Measurements from ENCODE around the gene ANKLE2.
"Not testable (repeated sequence)": the region's sequence is repeated elsewhere in the genome, so short reads cannot be mapped to it uniquely, and the experiment has no call there.

ANKLE2 gene

GRCh38 chr12:132776816-132777568 is 15.4 kb upstream of the ANKLE2 start:
- peak; percentile 1 for DNase-seq (ENCODE audit: low spot score)

GRCh38 chr12:132776230-132776625 is 14.6 kb upstream of the ANKLE2 start:
- DNase-seq (ENCODE audit: low spot score), result not testable (repeated sequence)

DNA sequence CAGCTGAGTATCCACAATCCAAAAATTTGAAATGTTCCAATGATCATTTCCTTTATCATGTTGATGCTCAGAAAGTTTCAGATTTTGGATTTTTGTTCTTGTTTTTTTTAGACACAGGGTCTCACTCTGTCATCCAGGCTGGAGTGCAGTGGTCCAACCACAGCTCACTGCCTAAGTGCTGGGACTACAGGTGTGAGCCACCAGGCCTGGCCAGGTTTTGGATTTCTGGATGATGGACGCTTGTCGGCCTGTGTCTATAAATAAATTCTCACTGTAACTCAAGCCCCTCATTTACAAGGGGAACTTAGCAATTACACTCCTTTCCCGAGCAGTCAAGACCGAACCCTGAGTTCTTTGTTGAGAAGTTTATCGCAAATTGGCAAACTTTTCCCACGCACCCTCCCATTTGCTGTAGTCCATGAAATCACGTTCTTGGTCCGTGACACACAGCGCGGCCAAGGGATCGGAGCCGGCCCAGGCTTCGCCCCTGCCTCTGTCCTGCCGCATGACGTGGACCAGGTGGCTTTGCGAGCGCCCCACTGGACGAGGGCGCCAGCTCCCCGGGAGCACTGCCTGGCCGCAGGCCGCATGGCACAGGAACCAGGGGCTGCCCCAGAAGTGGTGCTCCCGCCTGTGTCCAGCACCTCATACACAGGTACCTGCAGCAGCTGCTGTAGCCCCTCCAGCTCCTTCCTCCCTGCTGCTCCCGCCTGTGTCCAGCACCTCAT is 14.0 kb upstream of the ANKLE2 start:
- peak; percentile 10 for DNase-seq (ENCODE audit: low spot score)

DNA sequence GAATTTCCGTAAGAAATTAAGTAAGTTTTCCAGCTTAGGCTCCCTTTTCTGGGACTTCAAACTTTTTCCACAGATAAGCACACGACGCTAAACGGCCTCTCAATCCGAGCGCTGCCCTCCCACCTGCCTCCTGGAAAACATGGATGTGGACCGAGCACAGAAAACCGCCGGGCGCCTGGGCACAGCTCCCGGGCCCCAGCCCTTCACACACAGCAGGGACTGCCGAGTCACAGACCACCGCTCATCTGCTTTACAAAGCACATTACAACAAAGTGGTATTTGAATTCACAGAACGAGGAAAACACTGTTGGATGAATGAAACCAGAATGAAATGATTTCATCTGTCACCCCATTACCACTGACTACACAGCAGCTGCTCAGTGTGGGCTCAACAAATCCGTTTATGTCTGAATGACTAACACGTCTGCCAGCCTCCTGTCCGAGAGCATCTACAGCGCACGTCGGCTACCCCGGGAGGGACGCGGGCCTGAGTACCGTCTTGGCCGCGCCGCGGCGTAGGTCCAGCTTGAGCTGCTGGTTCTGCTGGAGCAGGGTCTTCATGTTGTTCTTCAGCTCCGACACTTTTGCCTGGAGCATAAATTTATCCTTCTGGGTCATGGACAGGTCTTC is 13.1 kb upstream of the ANKLE2 start:
- peak; percentile 10 for DNase-seq (ENCODE audit: low spot score)

- DNase-seq (ENCODE audit: low spot score), result no peak
These were observed 12.5 kb upstream of the ANKLE2 start for GRCh38 chr12:132774159-132774558.

- no peak for DNase-seq (ENCODE audit: low spot score)
These were observed 11.7 kb upstream of the ANKLE2 start for GRCh38 chr12:132773077-132773955.

GRCh38 chr12:132772606-132773005 is 11.0 kb upstream of the ANKLE2 start:
- no peak for DNase-seq (ENCODE audit: low spot score)

GRCh38 chr12:132771126-132771838 is 9.7 kb upstream of the ANKLE2 start:
- no peak for DNase-seq (ENCODE audit: low spot score)

- DNase-seq (ENCODE audit: low spot score), result no peak
These were observed 4.9 kb upstream of the ANKLE2 start for GRCh38 chr12:132766380-132767085.

- no peak for DNase-seq (ENCODE audit: low spot score)
These were observed 3.7 kb upstream of the ANKLE2 start for GRCh38 chr12:132765361-132765760.

- no peak for DNase-seq (ENCODE audit: low spot score)
These were observed 2.6 kb upstream of the ANKLE2 start for GRCh38 chr12:132764231-132764630.

DNA sequence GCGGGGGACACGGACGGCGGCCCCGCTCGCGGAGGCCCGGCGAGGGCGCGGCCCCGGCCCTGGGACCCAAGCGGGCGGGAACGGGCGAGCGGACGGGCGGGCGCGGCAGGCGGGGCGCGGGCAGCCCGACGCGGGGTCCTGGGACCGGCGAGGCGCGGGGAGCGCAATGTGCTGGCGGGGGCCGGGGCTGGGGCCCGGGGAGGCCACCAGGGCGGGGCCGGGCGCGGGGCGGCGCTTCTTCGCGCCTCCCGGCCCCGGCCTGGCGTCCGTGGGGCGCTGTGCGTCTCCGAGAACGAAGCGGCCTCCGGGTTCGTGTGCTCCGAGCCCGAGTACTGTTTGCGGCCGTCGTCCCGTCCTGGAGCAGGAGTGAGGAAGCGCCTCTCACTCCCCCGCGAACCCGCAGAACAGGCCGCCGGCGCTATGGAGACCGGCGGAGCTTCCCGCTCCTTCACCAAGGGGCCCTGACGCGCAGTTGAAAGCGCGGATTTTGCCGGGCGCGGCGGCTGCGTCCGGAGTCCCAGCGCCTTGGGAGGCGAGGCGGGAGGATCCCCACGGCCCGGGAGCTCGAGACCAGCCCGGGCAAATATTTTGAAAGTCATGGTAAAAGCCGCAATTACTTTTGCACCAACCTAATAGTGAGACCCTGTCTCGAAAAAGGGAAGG is 420 bp upstream of the ANKLE2 start:
- peak; percentile 98 for DNase-seq (ENCODE audit: low spot score)

DNA sequence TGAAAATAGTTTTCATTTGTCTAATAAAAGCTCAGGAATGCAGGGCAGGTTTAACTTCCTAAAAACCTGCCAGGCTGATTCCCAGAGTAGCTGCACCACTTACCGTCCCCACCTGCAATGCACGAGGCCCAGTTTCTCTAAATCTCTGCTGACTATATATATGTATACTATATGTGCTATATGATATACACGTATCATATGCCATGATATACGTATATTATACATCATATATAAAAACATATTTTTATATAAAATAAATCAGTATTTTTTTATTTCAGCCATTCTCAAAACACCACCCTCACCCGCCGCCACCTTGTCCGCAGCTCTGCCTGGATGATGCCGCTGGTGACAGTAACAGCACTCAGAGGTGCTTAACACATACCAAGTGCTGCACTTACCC is 2.3 kb downstream of the ANKLE2 start:
- no peak for DNase-seq (ENCODE audit: low spot score)

- DNase-seq (ENCODE audit: low spot score), result not testable (repeated sequence)
These were observed 2.8 kb downstream of the ANKLE2 start for GRCh38 chr12:132758825-132759224.

GRCh38 chr12:132754160-132754932 is 7.3 kb downstream of the ANKLE2 start:
- DNase-seq (ENCODE audit: low spot score), result no peak

GRCh38 chr12:132753670-132754069 is 8.0 kb downstream of the ANKLE2 start:
- DNase-seq (ENCODE audit: low spot score), result not testable (repeated sequence)

DNA sequence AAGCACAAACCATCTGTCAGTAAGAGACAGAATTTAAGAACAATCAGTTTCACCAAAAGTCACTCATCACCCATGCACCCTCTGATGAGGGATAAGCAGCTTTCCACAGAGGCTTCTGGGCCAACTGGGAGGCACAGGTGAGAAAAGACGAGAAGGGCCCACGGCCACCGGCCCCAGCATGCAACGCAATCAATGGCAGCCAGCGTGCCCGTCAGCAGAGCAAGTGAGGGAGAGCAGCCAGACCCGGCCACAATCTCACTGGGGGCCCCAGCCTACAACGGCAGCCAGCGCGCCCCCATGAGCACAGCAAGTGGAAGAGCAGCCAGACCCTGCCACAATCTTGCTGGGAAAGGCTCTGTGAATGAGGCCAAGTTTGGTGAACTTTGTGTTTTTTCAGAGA is 13.3 kb downstream of the ANKLE2 start:
- no peak for DNase-seq (ENCODE audit: low spot score)

DNA sequence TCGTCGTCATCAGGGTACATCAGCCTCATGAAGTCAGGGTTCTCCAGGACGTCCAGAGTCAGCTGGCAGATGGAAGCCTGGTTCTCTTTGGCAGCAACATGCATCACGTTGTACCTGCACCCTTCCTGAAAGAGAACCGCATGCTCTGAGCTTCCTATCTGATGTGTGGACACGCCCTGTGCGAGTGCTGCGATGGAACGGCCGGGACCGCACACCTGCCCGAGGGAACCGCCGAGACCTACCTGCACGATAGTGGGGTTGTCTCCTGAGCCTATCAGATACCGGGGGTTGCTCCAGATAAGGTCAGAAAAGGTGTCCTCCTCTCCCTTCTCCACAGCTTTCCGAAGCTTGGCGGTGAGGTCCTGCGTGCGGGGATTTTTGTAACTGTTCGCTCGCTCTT is 13.7 kb downstream of the ANKLE2 start:
- DNase-seq (ENCODE audit: low spot score), result no peak

DNA sequence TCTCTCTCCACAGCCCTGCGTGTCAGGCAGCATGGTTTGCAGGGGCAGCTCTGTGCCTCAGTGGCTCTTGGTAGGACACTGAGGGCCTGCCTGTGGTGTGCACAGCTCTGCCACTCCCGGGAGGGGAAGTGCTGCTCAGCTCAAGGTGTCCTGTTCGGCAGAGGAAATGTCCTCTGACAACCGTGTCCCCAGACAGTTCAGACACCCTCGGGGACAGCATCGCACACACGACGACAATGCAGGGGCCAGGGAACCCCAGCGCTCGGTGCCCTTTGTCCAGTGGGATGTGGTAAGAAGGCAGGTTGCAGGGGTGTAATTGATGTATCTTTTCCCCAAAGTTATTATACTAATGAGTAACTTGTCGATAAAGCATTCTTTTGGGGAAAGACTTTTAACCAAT is 14.2 kb downstream of the ANKLE2 start:
- no peak for DNase-seq (ENCODE audit: low spot score)

Measured in iPS-NIHi11 (cell line).